LNCaP clone FGC (cell line): Measurements from ENCODE around the gene PIP5K1B.

Experiments
- DNase-seq: peaks from one replicate; pipeline ENCODE4 v3.0.0-alpha.2; 2011; ENCODE audit warnings: low read depth
- H3K4me3 ChIP-seq: 2 replicates; pipeline ENCODE4 v1.5.1; 2011; ENCODE audit warnings: mild to moderate bottlenecking, low read depth, low read length, control low read depth
- TF ChIP-seq, protein P1 (sequence below): IDR thresholded peaks from 2 replicates; pipeline ENCODE4 v1.5.1; 2012; ENCODE audit warnings: mild to moderate bottlenecking; ENCODE audit not compliant: control insufficient read depth, insufficient read depth; ENCODE audit errors: extremely low read depth

The PIP5K1B gene

DNA sequence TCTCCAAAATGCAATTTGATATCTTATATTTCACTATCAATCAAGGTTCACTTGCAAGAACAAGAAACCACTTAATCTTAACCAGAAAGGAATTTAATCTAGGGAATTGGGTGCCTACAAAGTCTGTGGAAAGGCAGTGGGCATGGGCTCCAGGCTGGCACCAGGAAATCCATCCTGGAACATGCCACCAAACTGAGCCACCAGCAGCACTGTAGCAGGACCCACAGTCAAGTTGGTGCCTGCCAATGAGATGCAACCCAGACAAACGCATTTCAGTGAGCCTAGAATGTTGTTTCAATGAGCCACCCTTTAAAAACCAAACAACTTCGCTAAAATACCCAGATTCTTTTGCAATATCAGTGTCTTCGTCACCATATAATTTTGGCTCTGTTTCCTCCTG lies 237.8 kb downstream of the PIP5K1B start:
- no peak for DNase-seq
- H3K4me3 ChIP-seq: no peak overlapping the region
- TF ChIP-seq, protein P1, sequence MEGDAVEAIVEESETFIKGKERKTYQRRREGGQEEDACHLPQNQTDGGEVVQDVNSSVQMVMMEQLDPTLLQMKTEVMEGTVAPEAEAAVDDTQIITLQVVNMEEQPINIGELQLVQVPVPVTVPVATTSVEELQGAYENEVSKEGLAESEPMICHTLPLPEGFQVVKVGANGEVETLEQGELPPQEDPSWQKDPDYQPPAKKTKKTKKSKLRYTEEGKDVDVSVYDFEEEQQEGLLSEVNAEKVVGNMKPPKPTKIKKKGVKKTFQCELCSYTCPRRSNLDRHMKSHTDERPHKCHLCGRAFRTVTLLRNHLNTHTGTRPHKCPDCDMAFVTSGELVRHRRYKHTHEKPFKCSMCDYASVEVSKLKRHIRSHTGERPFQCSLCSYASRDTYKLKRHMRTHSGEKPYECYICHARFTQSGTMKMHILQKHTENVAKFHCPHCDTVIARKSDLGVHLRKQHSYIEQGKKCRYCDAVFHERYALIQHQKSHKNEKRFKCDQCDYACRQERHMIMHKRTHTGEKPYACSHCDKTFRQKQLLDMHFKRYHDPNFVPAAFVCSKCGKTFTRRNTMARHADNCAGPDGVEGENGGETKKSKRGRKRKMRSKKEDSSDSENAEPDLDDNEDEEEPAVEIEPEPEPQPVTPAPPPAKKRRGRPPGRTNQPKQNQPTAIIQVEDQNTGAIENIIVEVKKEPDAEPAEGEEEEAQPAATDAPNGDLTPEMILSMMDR: no peak

DNA sequence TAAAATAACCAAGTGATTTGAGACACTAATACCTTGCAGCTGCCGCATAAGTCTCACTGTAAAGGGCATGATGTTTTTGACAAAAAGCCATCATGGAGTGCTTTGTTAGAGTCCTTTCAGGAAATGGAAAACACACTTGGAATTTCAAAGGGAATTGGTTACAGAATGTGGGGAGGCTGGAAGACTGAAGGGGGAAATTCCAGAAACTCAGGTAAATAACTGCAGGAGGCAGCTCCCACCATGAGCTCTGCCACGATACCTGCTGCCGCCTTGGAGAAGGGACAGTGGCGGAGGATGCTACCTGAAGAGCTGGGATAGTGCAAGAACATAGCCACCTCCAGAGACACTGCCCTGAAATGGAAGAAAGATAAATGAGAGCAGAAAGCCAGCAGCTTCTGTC lies 242.0 kb downstream of the PIP5K1B start:
- H3K4me3 ChIP-seq: no peak overlapping the region
- DNase-seq: no peak
- TF ChIP-seq, protein P1: no peak

DNA sequence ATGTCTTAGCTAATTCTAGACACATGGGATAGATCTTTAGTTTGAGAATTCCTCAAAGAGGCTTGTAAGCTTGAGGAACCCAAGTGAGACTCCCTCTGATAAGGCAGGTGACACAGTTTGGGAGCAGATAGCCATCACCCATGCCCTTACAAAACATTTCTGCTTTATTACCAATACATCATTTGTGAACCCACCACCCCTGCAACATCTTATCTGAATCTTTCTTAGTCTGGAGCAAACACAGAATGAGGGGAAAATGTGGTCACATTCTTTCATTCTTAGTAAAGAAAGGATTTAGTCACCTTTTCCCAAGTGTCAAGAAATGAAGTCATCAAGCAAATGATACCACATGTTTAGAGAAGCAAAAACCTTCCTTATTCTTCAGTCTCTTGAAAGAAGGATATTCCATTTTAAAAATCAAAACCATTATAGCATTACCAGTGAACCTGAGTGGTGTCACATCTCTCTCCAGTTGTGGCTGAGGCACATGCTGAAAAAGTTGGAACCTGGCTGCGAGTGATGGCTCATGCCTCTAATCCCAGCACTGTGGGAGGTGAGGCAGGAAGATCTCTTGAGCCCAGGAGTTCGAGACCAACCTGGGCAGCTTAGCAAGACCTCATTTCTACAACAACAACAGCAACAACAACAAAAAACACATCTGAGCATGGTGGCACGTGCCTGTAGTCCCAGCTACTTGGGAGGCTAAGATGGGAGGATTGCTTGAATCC lies 243.0 kb downstream of the PIP5K1B start:
- TF ChIP-seq, protein P1: no peak
- H3K4me3 ChIP-seq: no peak overlapping the region
- no peak for DNase-seq

DNA sequence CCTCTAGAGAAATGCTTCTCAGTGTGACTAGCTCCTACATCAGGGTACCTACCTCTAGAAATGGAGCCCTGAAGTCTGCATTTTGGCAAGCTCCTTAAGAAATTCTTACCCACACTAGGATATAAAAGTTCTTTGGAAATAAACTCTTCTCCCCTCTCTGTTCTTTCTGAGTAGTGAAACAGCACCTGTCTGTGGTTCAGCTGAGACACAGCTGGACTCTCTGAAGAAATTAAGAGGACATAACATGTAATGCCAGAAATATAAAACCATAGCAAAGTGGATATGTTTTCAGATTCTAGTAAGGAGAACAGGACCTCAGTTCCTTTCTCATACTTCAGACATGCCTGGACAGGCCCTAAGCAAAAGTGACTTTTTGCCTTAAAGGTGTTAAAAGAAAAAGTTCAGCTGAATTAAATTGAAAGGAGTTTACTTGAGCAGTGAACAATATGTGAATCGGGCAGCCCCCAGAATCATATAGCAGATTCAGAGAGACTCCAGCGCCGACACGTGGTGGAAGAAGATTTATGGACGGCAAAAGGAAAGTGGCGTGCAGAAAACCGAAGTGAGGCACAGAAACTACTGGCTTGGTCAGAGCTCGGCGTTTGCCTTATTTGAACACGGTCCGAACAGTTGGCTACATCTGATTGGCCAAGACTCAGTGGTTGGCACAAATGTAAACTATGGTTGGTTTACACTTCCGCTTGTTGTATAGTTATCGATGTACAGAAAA lies 244.4 kb downstream of the PIP5K1B start:
- no peak overlapping the region for H3K4me3 ChIP-seq
- TF ChIP-seq, protein P1: peak; percentile 44
- DNase-seq: no peak

DNA sequence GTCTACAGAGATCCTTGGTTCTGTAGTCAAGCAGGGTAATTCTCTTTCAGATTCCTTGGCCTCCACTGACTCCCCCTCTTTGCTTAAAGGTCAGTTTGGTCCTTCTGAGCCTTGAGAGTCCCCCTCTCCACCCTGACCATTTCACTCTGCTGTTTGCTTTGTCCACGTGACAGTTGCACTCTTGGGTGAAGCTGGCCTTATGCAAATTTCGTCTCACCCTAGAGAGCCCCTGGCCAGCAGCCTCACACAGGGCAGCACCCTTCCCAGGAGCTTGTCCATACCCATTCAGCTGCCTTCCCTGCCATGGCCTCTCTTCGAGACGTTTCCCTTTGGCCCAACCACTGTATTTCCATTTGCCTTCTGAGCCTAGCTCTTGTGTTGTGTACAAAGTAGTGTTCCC lies 245.1 kb downstream of the PIP5K1B start:
- TF ChIP-seq, protein P1: no peak
- no peak overlapping the region for H3K4me3 ChIP-seq
- DNase-seq: no peak

DNA sequence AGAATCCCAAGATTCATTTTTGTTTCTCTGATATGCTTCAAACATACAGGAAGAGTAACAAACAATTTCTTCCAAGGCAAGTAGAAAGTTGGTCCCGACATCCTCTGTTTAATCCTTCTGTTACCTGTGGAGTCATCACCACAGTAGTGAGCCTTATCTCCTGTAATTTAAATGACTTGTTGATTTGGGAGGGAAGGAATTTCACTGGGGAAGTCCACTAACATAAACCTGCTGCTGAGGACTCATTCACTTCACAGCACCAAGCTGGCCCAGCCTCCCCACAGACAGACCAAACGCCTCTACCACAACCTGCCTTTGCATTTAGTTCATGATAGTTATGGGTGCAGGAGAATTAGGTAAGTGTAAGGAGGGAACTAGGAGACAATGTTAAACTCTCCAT lies 245.6 kb downstream of the PIP5K1B start:
- no peak for DNase-seq
- H3K4me3 ChIP-seq: no peak overlapping the region

More for the DNA sequence above, 245.6 kb downstream of the PIP5K1B start:
- TF ChIP-seq, protein P1: no peak
